Thyroid gland (tissue), 4 donors: ENCODE results near the gene TMEM130. TPM values are rescaled to one million over a fixed set of nuclear protein-coding genes. Genes with fewer than 3 reads are reported as not detected.
"Not testable (repeated sequence)": the region's sequence is repeated elsewhere in the genome, so short reads cannot be mapped to it uniquely, and the experiment has no call there.

Source experiments
- DNase-seq, 2 donors: peaks; one replicate each; pipeline ENCODE4 v3.0.0-alpha.2; 2019
- H3K27ac ChIP-seq, 3 donors: fragments of 200-600 bp; sonication (generic); 1 replicate in 2 of 3; 2 replicates in 1 of 3; pipeline ENCODE4 v1.5.1; 2016 to 2019; ENCODE audit warnings: mild to moderate bottlenecking in 1 of 3, moderate library complexity in 1 of 3
- H3K27me3 ChIP-seq: fragments of 200-600 bp; sonication (generic); one replicate; pipeline ENCODE4 v1.5.1; 2019
- H3K36me3 ChIP-seq, 2 donors: fragments of 200-600 bp; sonication (generic); one replicate each; pipeline ENCODE4 v1.5.1; 2016 to 2019
- H3K4me1 ChIP-seq, 2 donors: fragments of 200-600 bp; sonication (generic); one replicate each; pipeline ENCODE4 v1.5.1; 2017 to 2019
- H3K4me3 ChIP-seq, 3 donors: fragments of 200-600 bp; sonication (generic); replicated peaks in 1 of 3; 1 replicate in 2 of 3; 2 replicates in 1 of 3; pipeline ENCODE4 v1.5.1; 2016; ENCODE audit warnings: mild to moderate bottlenecking in 1 of 3
- H3K9me3 ChIP-seq: fragments of 200-600 bp; sonication (generic); one replicate; pipeline ENCODE4 v1.5.1; 2017
- POLR2A ChIP-seq, 2 donors: fragments of 450-650 bp; IDR thresholded peaks; one replicate each; pipeline ENCODE4 v1.6.1; 2017; ENCODE audit warnings: antibody characterized with exemption in 2 of 2, mild to moderate bottlenecking in 2 of 2, moderate library complexity in 1 of 2
- WGBS, 2 donors: methylation state at CpG; one replicate each; pipeline ENCODE4 v1.1.5; 2017; 5-methylcytosine and 5-hydroxymethylcytosine counted together
- intact Hi-C: fragments of 100-400 bp; cut with DNase I; formaldehyde crosslinking; loops from one replicate; pipeline ENCODE4 v1.15.1; 2023
- total RNA-seq, 4 donors: library from RNA; depleted of rRNA; stranded (reverse); fragments of >200 nt; gene quantifications; one replicate each; pipeline ENCODE4 v1.2.3, GENCODE V29; 2016
- TF ChIP-seq, protein P1 (sequence below), 6 experiments: fragments of 200-600 bp in 3 of 6; fragments of 450-650 bp in 3 of 6; sonication (generic) in 3 of 6; IDR thresholded peaks; one replicate each; pipeline ENCODE4 v1.5.1; 2016 to 2019; ENCODE audit warnings: antibody characterized with exemption in 6 of 6, mild to moderate bottlenecking in 2 of 6, inconsistent platforms in 1 of 6, moderate library complexity in 1 of 6

TMEM130 gene
- total RNA-seq, 4 donors from 2014 or later: 0.22 to 0.81 (median 0.63) TPM; not detected in 1

DNA sequence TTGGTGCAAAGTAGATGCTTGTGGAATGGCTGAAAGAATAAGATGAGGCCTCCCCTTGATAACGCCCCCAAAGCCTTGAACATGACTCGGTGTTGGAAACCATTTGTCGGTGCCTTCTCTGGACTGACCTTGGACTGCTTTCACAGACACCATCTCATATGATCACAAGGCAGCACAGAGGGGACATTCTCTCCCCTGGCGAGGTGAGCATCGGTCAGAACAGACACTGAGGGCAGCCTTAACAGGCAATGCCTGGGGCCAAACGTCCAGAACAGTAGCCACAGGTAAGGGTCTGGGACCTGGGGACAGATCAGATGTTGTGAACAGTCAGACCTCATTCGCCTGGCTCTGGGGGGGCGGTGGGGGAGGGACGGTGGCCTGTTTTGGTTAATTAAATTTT, 5.7 kb upstream of the TMEM130 start:
- Histone ChIP-seq H3K36me3 (no peaks in the 10 kb centered on the region), H3K9me3 (no peaks in the 10 kb centered on the region), H3K27ac (no peak overlapping the region), H3K4me1 (peaks cover 6 to 17% of the 10 kb centered on the region in 2 donors), H3K4me3 (no peak overlapping the region), H3K27me3 (no peaks in the 10 kb centered on the region)
- no peak for TF ChIP-seq POLR2A (IDR thresholded peaks at IDR 0.05)
- TF ChIP-seq, protein P1, sequence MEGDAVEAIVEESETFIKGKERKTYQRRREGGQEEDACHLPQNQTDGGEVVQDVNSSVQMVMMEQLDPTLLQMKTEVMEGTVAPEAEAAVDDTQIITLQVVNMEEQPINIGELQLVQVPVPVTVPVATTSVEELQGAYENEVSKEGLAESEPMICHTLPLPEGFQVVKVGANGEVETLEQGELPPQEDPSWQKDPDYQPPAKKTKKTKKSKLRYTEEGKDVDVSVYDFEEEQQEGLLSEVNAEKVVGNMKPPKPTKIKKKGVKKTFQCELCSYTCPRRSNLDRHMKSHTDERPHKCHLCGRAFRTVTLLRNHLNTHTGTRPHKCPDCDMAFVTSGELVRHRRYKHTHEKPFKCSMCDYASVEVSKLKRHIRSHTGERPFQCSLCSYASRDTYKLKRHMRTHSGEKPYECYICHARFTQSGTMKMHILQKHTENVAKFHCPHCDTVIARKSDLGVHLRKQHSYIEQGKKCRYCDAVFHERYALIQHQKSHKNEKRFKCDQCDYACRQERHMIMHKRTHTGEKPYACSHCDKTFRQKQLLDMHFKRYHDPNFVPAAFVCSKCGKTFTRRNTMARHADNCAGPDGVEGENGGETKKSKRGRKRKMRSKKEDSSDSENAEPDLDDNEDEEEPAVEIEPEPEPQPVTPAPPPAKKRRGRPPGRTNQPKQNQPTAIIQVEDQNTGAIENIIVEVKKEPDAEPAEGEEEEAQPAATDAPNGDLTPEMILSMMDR (IDR thresholded peaks at IDR 0.05): no peak
- intact Hi-C loops: no loop called here
- DNase-seq: no peak
- 74 to 85% methylated on average over 9 of the region's 9 CpGs for WGBS, 2 donors

DNA sequence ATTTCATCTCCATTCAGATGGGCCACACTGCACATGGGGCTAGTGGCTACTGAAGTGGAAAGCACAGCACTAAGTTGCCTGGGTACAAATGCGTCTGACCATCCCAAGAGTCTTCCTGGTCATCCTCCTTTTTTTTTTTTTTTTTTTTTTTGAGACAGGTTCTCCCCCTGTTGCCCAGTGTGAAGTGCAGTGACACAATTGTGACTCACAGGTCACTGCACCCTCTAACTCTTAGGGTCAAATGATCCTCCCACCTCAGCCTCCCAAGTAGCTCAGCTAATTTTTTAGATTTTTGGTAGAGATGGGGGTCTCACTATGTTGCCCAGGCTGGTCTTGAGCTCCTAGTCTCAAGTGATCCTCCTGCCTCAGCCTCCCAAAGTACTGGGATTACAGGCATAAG, 5.1 kb upstream of the TMEM130 start:
- 90 to 93% methylated on average over 1 of the region's 1 CpG for whole genome bisulfite sequencing, 2 donors
- Histone ChIP-seq H3K4me3 (no peak overlapping the region), H3K36me3 (no peaks in the 10 kb centered on the region), H3K9me3 (no peaks in the 10 kb centered on the region), H3K4me1 (peaks cover 6 to 15% of the 10 kb centered on the region in 2 donors), H3K27ac (no peak overlapping the region), H3K27me3 (no peaks in the 10 kb centered on the region)
- no peak for DNase-seq
- intact Hi-C loops: no loop called here
- no peak for TF ChIP-seq POLR2A (IDR thresholded peaks at IDR 0.05)
- TF ChIP-seq, protein P1 (IDR thresholded peaks at IDR 0.05): no peak

DNA sequence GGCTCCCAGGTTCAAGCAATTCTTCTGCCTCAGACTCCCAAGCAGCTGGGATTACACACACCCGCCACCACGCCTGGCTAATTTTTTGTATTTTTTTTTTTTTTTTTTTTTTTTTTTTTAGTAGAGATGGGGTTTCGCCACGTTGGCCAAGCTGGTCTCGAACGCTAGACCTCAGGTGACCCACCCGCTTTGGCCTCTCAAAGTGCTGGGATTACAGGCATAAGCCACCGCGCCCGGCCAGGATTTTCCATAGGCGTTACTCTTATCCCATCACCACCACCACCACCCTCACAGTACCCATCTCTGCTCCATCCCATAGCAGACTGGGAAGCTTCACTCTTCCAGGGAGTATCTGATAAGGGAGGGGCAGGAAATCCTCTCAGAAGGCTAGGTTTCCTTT, 3.8 kb upstream of the TMEM130 start:
- H3K4me1 ChIP-seq: peaks cover 0 to 15% of the 10 kb centered on the region in 2 donors
- intact Hi-C loops, H3K27me3 ChIP-seq, H3K27ac ChIP-seq, H3K9me3 ChIP-seq, H3K36me3 ChIP-seq, H3K4me3 ChIP-seq, DNase-seq: not testable (repeated sequence)
- 80 to 84% methylated on average over 11 of the region's 11 CpGs for WGBS, 2 donors

DNA sequence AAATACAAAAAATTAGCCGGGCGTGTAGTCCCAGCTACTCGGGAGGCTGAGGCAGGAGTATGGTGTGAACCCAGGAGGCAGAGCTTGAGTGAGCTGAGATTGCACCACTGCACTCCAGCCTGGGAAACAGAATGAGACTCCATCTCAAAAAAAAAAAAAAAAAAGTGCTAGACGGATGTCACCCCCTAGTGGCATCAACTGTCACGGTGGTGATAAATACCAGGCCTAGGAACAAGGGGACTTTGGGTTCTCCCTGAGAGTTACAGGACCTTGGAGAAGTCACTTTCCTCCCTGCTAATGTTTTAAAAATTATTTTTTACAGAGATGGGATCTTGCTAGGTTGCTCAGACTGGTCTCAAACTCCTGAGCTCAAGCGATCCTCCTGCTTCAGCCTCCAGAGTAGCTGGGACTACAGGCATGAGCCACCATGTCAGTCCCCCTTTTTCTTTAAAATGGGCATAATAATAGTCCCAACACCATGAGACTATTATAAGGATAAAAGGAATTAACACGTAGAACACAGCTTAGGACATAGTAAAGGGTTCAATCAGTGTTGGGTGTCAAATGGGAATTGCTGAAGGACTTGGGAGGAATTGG, 2.6 kb upstream of the TMEM130 start:
- intact Hi-C loops: no loop called here
- Histone ChIP-seq H3K4me1 (peaks cover 0 to 10% of the 10 kb centered on the region in 2 donors), H3K9me3 (no peaks in the 10 kb centered on the region), H3K27ac (no peak overlapping the region), H3K4me3 (no peak overlapping the region), H3K27me3 (no peaks in the 10 kb centered on the region), H3K36me3 (no peaks in the 10 kb centered on the region)
- no peak for DNase-seq
- TF ChIP-seq, protein P1 (IDR thresholded peaks at IDR 0.05): no peak
- WGBS, 2 donors: 62 to 63% methylated on average over 7 of the region's 7 CpGs

DNA sequence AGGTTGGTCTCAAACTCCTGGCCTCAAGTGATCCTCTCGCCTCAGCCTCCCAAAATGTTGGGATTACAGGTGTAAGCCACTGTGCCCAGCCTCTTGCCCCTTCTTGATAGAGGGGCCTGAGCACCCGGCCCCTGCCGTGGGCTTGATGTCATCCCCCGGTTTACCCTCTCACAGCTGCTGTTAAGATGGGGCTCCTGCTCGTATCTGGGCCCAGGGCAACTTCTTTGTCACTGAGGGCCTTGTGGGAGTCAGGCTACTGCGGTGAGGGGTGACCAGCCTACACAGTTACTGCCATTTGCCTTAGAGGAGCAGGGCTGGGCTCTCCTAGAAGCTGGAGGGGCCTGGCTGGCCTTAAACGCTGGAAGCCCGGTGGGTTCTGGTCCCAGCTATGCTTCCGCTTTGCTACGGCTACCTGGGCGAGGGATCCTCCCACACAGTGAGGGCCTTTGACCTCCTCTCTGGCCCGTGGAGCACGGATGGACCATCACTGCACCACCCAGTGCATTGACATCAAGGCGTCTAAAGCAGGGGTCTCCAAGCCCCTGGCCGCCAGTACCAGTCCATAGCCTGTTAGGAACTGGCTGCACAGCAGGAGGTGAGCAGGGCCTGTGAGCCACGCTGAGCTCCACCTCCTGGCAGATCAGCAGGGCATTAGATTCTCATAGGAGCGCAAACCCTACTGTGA, 1.1 kb upstream of the TMEM130 start:
- WGBS, 2 donors: 90 to 91% methylated on average over 5 to 11 of the region's 17 CpGs
- Histone ChIP-seq H3K9me3 (no peaks in the 10 kb centered on the region), H3K4me3 (no peak overlapping the region), H3K4me1 (peaks cover 0 to 10% of the 10 kb centered on the region in 2 donors), H3K27me3 (no peaks in the 10 kb centered on the region), H3K36me3 (no peaks in the 10 kb centered on the region), H3K27ac (no peak overlapping the region)
- intact Hi-C loops: no loop called here
- DNase-seq: no peak
- TF ChIP-seq, protein P1 (IDR thresholded peaks at IDR 0.05): no peak
- TF ChIP-seq POLR2A (IDR thresholded peaks at IDR 0.05): no peak
